Measurements from ENCODE around the gene NCAPH2. TPM values are rescaled to one million over a fixed set of nuclear protein-coding genes. Genes with fewer than 3 reads are reported as not detected.

The NCAPH2 gene
- total and polyA plus RNA-seq, 2 of the 8 experiments (the other 6 are each of a cell fraction or from before 2014, with no cell fraction given), result 62.2 to 81.6 TPM

DNA sequence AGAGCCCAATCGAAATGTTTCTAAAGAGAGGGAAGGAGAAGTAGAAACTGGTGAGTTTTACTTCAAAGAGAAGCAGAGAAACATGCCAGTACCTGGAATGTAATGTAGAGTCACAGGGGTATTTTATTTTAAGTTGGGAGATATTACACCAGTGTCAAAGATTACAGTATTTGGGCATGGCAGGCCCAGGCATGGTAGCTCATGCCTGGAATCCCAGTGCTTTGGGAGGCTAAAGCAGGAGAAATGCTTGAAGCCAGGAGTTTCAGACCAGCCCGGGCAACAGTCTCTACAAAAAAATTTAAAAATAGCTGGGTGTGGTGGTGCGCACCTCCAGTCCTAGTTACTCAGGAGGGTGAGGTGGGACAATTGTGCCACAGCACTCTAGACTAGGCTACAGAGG is 52.0 kb downstream of the NCAPH2 start (continued):
- TF ChIP-seq POU5F1 (IDR thresholded peaks at IDR 0.05; ENCODE audit: low read depth, low read length), result no peak

Data from H1 (cell line).